SU-DHL-6 (cell line): ENCODE results near the gene MCHR2.

ENCODE experiments used
- CTCF ChIP-seq: fragments of 200-600 bp; sonication (generic); IDR thresholded peaks from one replicate; pipeline ENCODE4 v1.5.1; 2017; ENCODE audit warnings: antibody characterized with exemption, mild to moderate bottlenecking, low read length, moderate library complexity; ENCODE audit not compliant: insufficient read depth, poor library complexity, severe bottlenecking
- EZH2phosphoT487 ChIP-seq: fragments of 200-600 bp; sonication (generic), shearing (Covaris generic); conservative IDR thresholded peaks from 2 replicates; pipeline ENCODE4 v1.6.1; 2018; ENCODE audit warnings: mild to moderate bottlenecking, antibody characterized with exemption, low read length, moderate library complexity, mixed read lengths

DNA sequence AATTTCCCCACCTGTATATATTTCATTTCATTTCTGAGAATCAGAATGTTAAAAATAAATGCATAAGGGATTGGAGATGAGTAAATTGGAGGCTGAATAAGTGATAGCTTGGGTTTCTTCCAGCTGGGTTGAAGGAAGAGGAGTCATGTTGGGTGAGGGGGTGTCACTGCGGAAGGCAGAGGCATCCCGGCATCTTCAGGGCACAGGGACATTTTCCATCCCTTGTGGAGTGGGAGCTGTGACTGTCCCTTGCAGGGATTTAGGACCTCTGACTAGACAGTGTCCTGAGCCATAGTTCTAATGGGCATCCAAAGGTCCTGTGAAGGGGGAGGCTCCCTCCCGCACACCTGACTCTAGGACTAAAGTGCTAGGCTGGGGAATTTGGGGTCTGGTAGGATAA, 2.1 kb downstream of the MCHR2 start:
- no peak for TF ChIP-seq EZH2phosphoT487
- no peak for TF ChIP-seq CTCF
